Vagina (tissue), 2 donors: ENCODE results near the gene GPBP1L1.

ENCODE experiments used
- CTCF ChIP-seq, 3 experiments: fragments of 450-650 bp in 2 of 3; fragments of 200-600 bp in 1 of 3; sonication (generic) in 1 of 3; IDR thresholded peaks; one replicate each; pipeline ENCODE4 v1.5.1; 2017 to 2019; ENCODE audit warnings: antibody characterized with exemption in 3 of 3, mild to moderate bottlenecking in 2 of 3, moderate library complexity in 2 of 3
- POLR2A ChIP-seq, 2 donors: fragments of 450-650 bp; IDR thresholded peaks; one replicate each; pipeline ENCODE4 v1.6.1; 2017; ENCODE audit warnings: antibody characterized with exemption in 2 of 2, mild to moderate bottlenecking in 2 of 2, moderate library complexity in 2 of 2
- POLR2AphosphoS5 ChIP-seq, 2 donors: sonication (generic); formaldehyde crosslinking; IDR thresholded peaks; one replicate each; pipeline ENCODE4 v1.9.0; 2017; ENCODE audit warnings: antibody characterized with exemption in 2 of 2, mild to moderate bottlenecking in 2 of 2, low read depth in 1 of 2; ENCODE audit not compliant: insufficient read depth in 1 of 2

DNA sequence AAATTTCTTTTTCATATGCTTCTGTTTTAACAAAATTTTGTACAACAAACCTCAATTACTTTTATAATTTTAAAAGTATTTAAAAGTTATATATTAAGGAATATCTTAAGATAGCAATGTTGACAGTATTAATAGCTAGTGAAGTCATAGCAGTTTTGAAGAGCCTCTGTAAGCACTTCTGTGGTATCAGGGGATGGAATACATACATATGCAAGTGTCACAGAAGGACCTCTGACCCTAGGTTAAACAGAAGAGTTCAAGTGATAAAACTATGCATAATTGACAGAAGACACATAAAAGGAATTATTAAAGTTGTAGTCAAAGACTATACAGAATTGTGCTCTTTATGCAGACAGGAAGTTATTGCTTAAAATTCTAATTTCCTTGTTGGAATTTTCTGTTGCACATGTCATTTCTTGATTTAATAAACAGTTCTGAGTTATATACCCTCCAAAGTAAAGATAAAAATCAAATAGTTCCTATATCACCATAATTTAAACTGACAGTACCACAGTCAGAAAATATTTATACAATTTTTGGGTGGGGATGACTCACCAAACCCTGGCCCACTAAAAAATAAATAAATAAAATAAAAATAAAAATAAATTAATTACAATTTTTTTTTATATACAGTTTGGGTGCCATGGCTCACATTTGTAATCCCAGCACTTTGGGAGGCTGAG, 37.1 kb upstream of the GPBP1L1 start:
- no peak for TF ChIP-seq CTCF (IDR thresholded peaks at IDR 0.05)
- TF ChIP-seq POLR2A (IDR thresholded peaks at IDR 0.05): no peak
- TF ChIP-seq POLR2AphosphoS5 (IDR thresholded peaks at IDR 0.05; ENCODE audit: insufficient read depth in 1 of 2, low read depth in 1 of 2): no peak
